WTC11 (cell line): ENCODE results near the gene ACOXL. TPM values are rescaled to one million over a fixed set of nuclear protein-coding genes. Genes with fewer than 3 reads are reported as not detected.

ENCODE experiments used
- ATAC-seq: fragments of 200-7000 bp; cut with Tn5 transposase; 2 replicates; pipeline ENCODE4 v1.10.0; 2021; ENCODE audit warnings: mild to moderate bottlenecking, moderate library complexity
- CTCF ChIA-PET: fragments of 300-600 bp; sonication (Branson Sonifier 250); formaldehyde crosslinking; loops from one replicate; lab custom pipeline; 2021; ENCODE audit warnings: antibody characterized with exemption; lab: Charles Lee
- POLR2A ChIA-PET: fragments of 350-600 bp; sonication (Branson Sonifier 250); formaldehyde crosslinking; loops from one replicate; lab custom pipeline; 2021; ENCODE audit warnings: antibody characterized with exemption; lab: Charles Lee
- DNase-seq: peaks from one replicate; pipeline ENCODE4 v3.0.0; 2021; ENCODE audit warnings: low spot score
- H3K27ac Mint-ChIP-seq: 2 replicates; pipeline ENCODE4 v1.8.0; 2021; ENCODE audit warnings: mixed read lengths
- H3K27me3 Mint-ChIP-seq: 2 replicates; pipeline ENCODE4 v1.8.0; 2021; ENCODE audit warnings: low read depth, mild to moderate bottlenecking, moderate library complexity, mixed read lengths
- H3K36me3 Mint-ChIP-seq: 2 replicates; pipeline ENCODE4 v1.8.0; 2021; ENCODE audit warnings: mixed read lengths
- H3K4me1 Mint-ChIP-seq: 2 replicates; pipeline ENCODE4 v1.8.0; 2022; ENCODE audit warnings: mixed read lengths
- H3K4me3 Mint-ChIP-seq: 2 replicates; pipeline ENCODE4 v1.8.0; 2021; ENCODE audit warnings: mild to moderate bottlenecking, moderate library complexity, mixed read lengths
- H3K9me3 Mint-ChIP-seq: 2 replicates; pipeline ENCODE4 v1.8.0; 2021; ENCODE audit warnings: mixed read lengths
- CDX4 ChIP-seq: fragments of 250-450 bp; sonication (Bioruptor Pico); IDR thresholded peaks from 2 replicates; pipeline ENCODE4 v1.9.0; 2021; ENCODE audit warnings: moderate library complexity, mild to moderate bottlenecking, inconsistent platforms, borderline replicate concordance
- CREM ChIP-seq: sonication (generic); formaldehyde crosslinking; IDR thresholded peaks from 2 replicates; pipeline ENCODE4 v1.8.1; 2022; ENCODE audit warnings: mild to moderate bottlenecking, missing genetic modification reagents, moderate library complexity
- E2F5 ChIP-seq: sonication (generic); formaldehyde crosslinking; IDR thresholded peaks from 2 replicates; pipeline ENCODE4 v1.8.1; 2022; ENCODE audit warnings: mild to moderate bottlenecking, moderate library complexity, missing genetic modification reagents
- GTF2I ChIP-seq: fragments of 250-450 bp; sonication (Bioruptor Pico); conservative IDR thresholded peaks from 2 replicates; pipeline ENCODE4 v1.4.0; 2021; ENCODE audit warnings: mild to moderate bottlenecking
- JAZF1 ChIP-seq: fragments of 250-450 bp; sonication (Bioruptor Pico); IDR thresholded peaks from 2 replicates; pipeline ENCODE4 v1.9.0; 2021; ENCODE audit warnings: moderate library complexity, mild to moderate bottlenecking, inconsistent platforms
- MXD4 ChIP-seq: fragments of 250-450 bp; sonication (Bioruptor Pico); IDR thresholded peaks from 2 replicates; pipeline ENCODE4 v1.8.0; 2021; ENCODE audit warnings: mild to moderate bottlenecking, moderate library complexity, borderline replicate concordance
- NFATC4 ChIP-seq: fragments of 250-450 bp; sonication (Bioruptor Pico); IDR thresholded peaks from 2 replicates; pipeline ENCODE4 v1.9.0; 2021; ENCODE audit warnings: mild to moderate bottlenecking
- TP53 ChIP-seq: sonication (generic); formaldehyde crosslinking; IDR thresholded peaks from 2 replicates; pipeline ENCODE4 v1.8.1; 2023; ENCODE audit warnings: mild to moderate bottlenecking, missing genetic modification reagents
- ZBTB21 ChIP-seq: sonication (generic); formaldehyde crosslinking; IDR thresholded peaks from 2 replicates; pipeline ENCODE4 v1.8.1; 2023; ENCODE audit warnings: mild to moderate bottlenecking, missing genetic modification reagents, borderline replicate concordance
- ZNF263 ChIP-seq: sonication (generic); formaldehyde crosslinking; IDR thresholded peaks from 2 replicates; pipeline ENCODE4 v1.8.1; 2022; ENCODE audit warnings: low read depth, mild to moderate bottlenecking, moderate library complexity, missing genetic modification reagents
- ZNF512 ChIP-seq: sonication (generic); formaldehyde crosslinking; IDR thresholded peaks from 2 replicates; pipeline ENCODE4 v1.8.1; 2022; ENCODE audit warnings: missing genetic modification reagents, borderline replicate concordance
- ZNF532 ChIP-seq: fragments of 250-450 bp; sonication (Bioruptor Pico); IDR thresholded peaks from 2 replicates; pipeline ENCODE4 v1.9.0; 2021; ENCODE audit warnings: mild to moderate bottlenecking, borderline replicate concordance
- ZNF671 ChIP-seq: fragments of 250-450 bp; sonication (Bioruptor Pico); IDR thresholded peaks from 2 replicates; pipeline ENCODE4 v1.8.0; 2021; ENCODE audit warnings: mild to moderate bottlenecking
- total RNA-seq: library from RNA; stranded (reverse); gene quantifications from 3 replicates; pipeline ENCODE4 v1.2.3, GENCODE V29; 2021

ACOXL gene
- total RNA-seq, 1 experiment from 2014 or later: 14.9 TPM

GRCh38 chr2:111053825-111054515 lies 321.6 kb downstream of the ACOXL start:
- Mint-ChIP-seq H3K27ac (no peak overlapping the region), H3K4me1 (no peaks in the 10 kb centered on the region), H3K36me3 (no peaks in the 10 kb centered on the region), H3K27me3 (no peaks in the 10 kb centered on the region), H3K9me3 (no peaks in the 10 kb centered on the region), H3K4me3 (no peak overlapping the region)
- ChIA-PET CTCF (interaction anchor here (1.1 kb wide), 1 partner anchor 16 kb away, joined by 3 read pairs; no protein-coding TSS in a partner anchor), POLR2A (no interaction called here)
- ATAC-seq: no peak
- TF ChIP-seq JAZF1 (no peak), ZBTB21 (CRISPR knock-in tag) (no peak), CREM (CRISPR knock-in tag) (no peak), E2F5 (CRISPR knock-in tag) (no peak), NFATC4 (CRISPR knock-in tag) (no peak)
- DNase-seq: no peak

GRCh38 chr2:111054791-111055691 lies 322.7 kb downstream of the ACOXL start:
- TF ChIP-seq GTF2I (CRISPR knock-in tag): no peak
- TF ChIP-seq ZNF263 (CRISPR knock-in tag): no peak
- no peak for TF ChIP-seq ZNF512 (CRISPR knock-in tag)
- no peak for TF ChIP-seq ZNF671
- no peak for TF ChIP-seq TP53
- TF ChIP-seq MXD4 (CRISPR knock-in tag): no peak
- no peak for TF ChIP-seq ZNF532 (CRISPR knock-in tag)
- no peak for TF ChIP-seq CDX4 (CRISPR knock-in tag)
- Mint-ChIP-seq H3K4me1 (no peaks in the 10 kb centered on the region), H3K27me3 (no peaks in the 10 kb centered on the region), H3K9me3 (no peaks in the 10 kb centered on the region), H3K27ac (no peak overlapping the region), H3K36me3 (no peaks in the 10 kb centered on the region), H3K4me3 (no peak overlapping the region)
- no peak for ATAC-seq
- no peak for DNase-seq
- ChIA-PET CTCF (no interaction called here), POLR2A (interaction anchor here (0.7 kb wide), 1 partner anchor 175 kb away, joined by 3 read pairs; no protein-coding TSS in a partner anchor)
